GM23248 (cell line): ENCODE measurements around the gene WDR13. TPM values are rescaled to one million over a fixed set of nuclear protein-coding genes. Genes with fewer than 3 reads are reported as not detected.

ENCODE experiments used
- DNase-seq: peaks from one replicate; pipeline ENCODE4 v3.0.0-alpha.2; 2015
- H2AFZ ChIP-seq: fragments of 200-600 bp; sonication (generic); 2 replicates; pipeline ENCODE4 v1.6.1; 2016; ENCODE audit warnings: antibody characterized with exemption
- H3F3A ChIP-seq: fragments of 200-600 bp; sonication (generic); 2 replicates; pipeline ENCODE4 v1.6.1; 2016; ENCODE audit warnings: mild to moderate bottlenecking, antibody characterized with exemption, mixed run types; ENCODE audit not compliant: insufficient read depth
- H3K27ac ChIP-seq: fragments of 200-600 bp; sonication (generic); 2 replicates; pipeline ENCODE4 v1.5.1; 2016; ENCODE audit warnings: mild to moderate bottlenecking
- H3K27me3 ChIP-seq: fragments of 200-600 bp; sonication (generic); replicated peaks from 2 replicates; pipeline ENCODE4 v1.6.1; 2016; ENCODE audit warnings: mild to moderate bottlenecking; ENCODE audit not compliant: insufficient read depth
- H3K36me3 ChIP-seq: fragments of 200-600 bp; sonication (generic); 2 replicates; pipeline ENCODE4 v1.6.1; 2016; ENCODE audit warnings: low read depth, mild to moderate bottlenecking
- H3K4me1 ChIP-seq: fragments of 200-600 bp; sonication (generic); 2 replicates; pipeline ENCODE4 v1.6.1; 2016; ENCODE audit warnings: mild to moderate bottlenecking; ENCODE audit not compliant: insufficient read depth
- H3K4me2 ChIP-seq: fragments of 200-600 bp; sonication (generic); one replicate; pipeline ENCODE4 v1.6.1; 2016; ENCODE audit warnings: mild to moderate bottlenecking; ENCODE audit not compliant: unreplicated experiment
- H3K4me3 ChIP-seq: fragments of 200-600 bp; sonication (generic); 2 replicates; pipeline ENCODE4 v1.5.1; 2016; ENCODE audit warnings: mild to moderate bottlenecking
- H3K79me2 ChIP-seq: fragments of 200-600 bp; sonication (generic); 2 replicates; pipeline ENCODE4 v1.6.1; 2016; ENCODE audit warnings: mild to moderate bottlenecking; ENCODE audit not compliant: insufficient read depth
- H3K9ac ChIP-seq: fragments of 200-600 bp; sonication (generic); 2 replicates; pipeline ENCODE4 v1.6.1; 2016; ENCODE audit warnings: mild to moderate bottlenecking
- H3K9me2 ChIP-seq: fragments of 200-600 bp; sonication (generic); 2 replicates; pipeline ENCODE4 v1.6.1; 2016; ENCODE audit warnings: mixed run types, mild to moderate bottlenecking, moderate library complexity; ENCODE audit not compliant: insufficient read depth
- H3K9me3 ChIP-seq: fragments of 200-600 bp; sonication (generic); one replicate; pipeline ENCODE4 v1.6.1; 2017; ENCODE audit warnings: low read depth
- H4K20me1 ChIP-seq: fragments of 200-600 bp; sonication (generic); 2 replicates; pipeline ENCODE4 v1.6.0; 2016; ENCODE audit not compliant: insufficient read depth
- EZH2 ChIP-seq: fragments of 200-600 bp; sonication (generic); IDR thresholded peaks from 2 replicates; pipeline ENCODE4 v1.6.1; 2018; ENCODE audit warnings: antibody characterized with exemption, mild to moderate bottlenecking; ENCODE audit not compliant: insufficient read depth, poor library complexity, severe bottlenecking
- EZH2phosphoT487 ChIP-seq: fragments of 200-600 bp; sonication (generic); IDR thresholded peaks from 2 replicates; pipeline ENCODE4 v1.6.1; 2018; ENCODE audit warnings: antibody characterized with exemption, moderate library complexity, mild to moderate bottlenecking, low read depth; ENCODE audit not compliant: insufficient read depth
- WGBS, 2 experiments: methylation state at CpG; one replicate each; pipeline ENCODE4 v1.1.6; 2015 to 2017; ENCODE audit warnings: low lambda C conversion rate in 2 of 2, low coverage in 1 of 2; ENCODE audit errors: missing lambda C conversion rate in 2 of 2; 5-methylcytosine and 5-hydroxymethylcytosine counted together
- in situ Hi-C: fragments of 300-500 bp; cut with MboI; formaldehyde crosslinking; loops from 2 replicates; pipeline ENCODE4 v1.15.0; 2020
- polyA plus RNA-seq: library from polyadenylated mRNA; unstranded; fragments of >200 nt; fragmentation: Nextera tagmentation; extraction: Ambion mirVana; gene quantifications from 2 replicates; pipeline ENCODE4 v1.2.1, GENCODE V29; 2016
- total RNA-seq: library from RNA; depleted of rRNA; stranded (reverse); fragments of >200 nt; shearing (Covaris generic); gene quantifications from 2 replicates; pipeline ENCODE4 v1.2.3, GENCODE V29; 2014

WDR13 gene
- total and polyA plus RNA-seq, 2 experiments from 2014 or later, result 89.7 to 120 TPM

GRCh38 chrX:48578661-48579128, 18.6 kb upstream of the WDR13 start:
- WGBS, 2 experiments, result 6 to 13% methylated on average over 2 of the region's 2 CpGs
- in situ Hi-C loops, result no loop called here
- TF ChIP-seq EZH2phosphoT487 (no peak), EZH2 (no peak)
- no peaks in the 10 kb centered on the region for H3K27me3 ChIP-seq
- H3K4me1 ChIP-seq, result peaks cover 30% of the 10 kb centered on the region
- no peak overlapping the region for H2AFZ ChIP-seq
- no peaks in the 10 kb centered on the region for H3K9me2 ChIP-seq
- no peak overlapping the region for H3K9ac ChIP-seq
- H4K20me1 ChIP-seq, result no peaks in the 10 kb centered on the region
- peaks cover 36% of the 10 kb centered on the region for H3K36me3 ChIP-seq
- H3K79me2 ChIP-seq, result peaks cover 29% of the 10 kb centered on the region
- peaks cover 57% of the 10 kb centered on the region for H3F3A ChIP-seq
- no peak overlapping the region for H3K4me2 ChIP-seq
- H3K9me3 ChIP-seq, result no peaks in the 10 kb centered on the region
- no peak overlapping the region for H3K27ac ChIP-seq
- DNase-seq, result no peak
- no peak overlapping the region for H3K4me3 ChIP-seq

DNA sequence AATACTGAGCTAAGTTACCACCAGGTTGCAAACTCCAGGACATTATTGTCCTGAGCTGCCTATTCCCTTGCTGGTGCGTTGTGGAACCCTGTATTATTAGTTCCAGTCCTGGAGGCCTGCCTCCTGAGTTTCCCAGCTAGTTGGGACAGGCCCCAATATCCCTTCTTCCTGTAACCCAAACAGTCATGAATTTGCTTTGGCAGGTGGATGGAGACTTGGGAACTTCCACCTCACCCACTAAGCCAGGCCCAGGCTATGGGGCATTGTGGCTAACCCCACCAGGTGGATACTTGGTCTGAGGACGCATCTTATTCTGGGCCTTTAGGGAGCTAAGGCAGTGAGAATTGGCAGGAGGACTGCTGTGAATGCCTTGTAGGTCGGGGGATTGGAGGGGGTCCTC, 18.0 kb upstream of the WDR13 start:
- no peak overlapping the region for H2AFZ ChIP-seq
- H3K4me1 ChIP-seq, result peaks cover 30% of the 10 kb centered on the region
- peaks cover 29% of the 10 kb centered on the region for H3K79me2 ChIP-seq
- peaks cover 57% of the 10 kb centered on the region for H3F3A ChIP-seq
- no peaks in the 10 kb centered on the region for H4K20me1 ChIP-seq
- H3K4me3 ChIP-seq, result no peak overlapping the region
- peaks cover 36% of the 10 kb centered on the region for H3K36me3 ChIP-seq
- in situ Hi-C loops, result no loop called here
- no peaks in the 10 kb centered on the region for H3K9me2 ChIP-seq
- TF ChIP-seq EZH2, result no peak
- no peak for TF ChIP-seq EZH2phosphoT487
- 63 to 71% methylated on average over 2 to 3 of the region's 3 CpGs for WGBS, 2 experiments
- no peak overlapping the region for H3K27ac ChIP-seq
- H3K4me2 ChIP-seq, result no peak overlapping the region
- no peaks in the 10 kb centered on the region for H3K27me3 ChIP-seq
- no peaks in the 10 kb centered on the region for H3K9me3 ChIP-seq
- no peak for DNase-seq
- no peak overlapping the region for H3K9ac ChIP-seq

DNA sequence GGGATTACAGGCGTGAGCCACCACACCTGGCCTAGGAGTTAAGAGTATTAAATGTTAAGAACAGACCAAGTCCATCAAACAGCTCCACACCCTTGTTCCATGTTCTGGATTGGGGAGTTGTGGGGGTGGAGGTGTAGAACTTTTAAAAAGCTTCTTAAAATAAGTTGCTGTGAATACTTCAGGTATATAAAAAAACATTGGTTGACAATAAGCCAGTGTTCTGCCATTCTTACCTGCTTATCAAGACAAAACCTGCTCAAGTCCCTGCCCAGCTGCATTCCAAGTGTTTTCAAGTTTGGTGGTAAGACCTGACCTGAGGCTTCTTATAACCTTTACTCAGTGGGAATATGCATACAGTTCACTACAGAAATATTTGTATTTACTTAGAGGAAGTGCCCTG, 16.6 kb upstream of the WDR13 start:
- in situ Hi-C loops, result no loop called here
- DNase-seq, result no peak
- Histone ChIP-seq H3K4me1 (peaks cover 30% of the 10 kb centered on the region), H3K9me3 (no peaks in the 10 kb centered on the region), H4K20me1 (no peaks in the 10 kb centered on the region), H3K36me3 (peaks cover 28% of the 10 kb centered on the region), H3K4me3 (no peak overlapping the region), H3K79me2 (peaks cover 17% of the 10 kb centered on the region), H3K27me3 (no peaks in the 10 kb centered on the region), H3K27ac (no peak overlapping the region), H3K4me2 (no peak overlapping the region), H3F3A (peaks cover 51% of the 10 kb centered on the region), H2AFZ (no peak overlapping the region), H3K9me2 (no peaks in the 10 kb centered on the region), H3K9ac (no peak overlapping the region)
- TF ChIP-seq EZH2, result no peak
- TF ChIP-seq EZH2phosphoT487, result no peak
- 92 to 100% methylated on average over 1 of the region's 1 CpG for WGBS, 2 experiments

DNA sequence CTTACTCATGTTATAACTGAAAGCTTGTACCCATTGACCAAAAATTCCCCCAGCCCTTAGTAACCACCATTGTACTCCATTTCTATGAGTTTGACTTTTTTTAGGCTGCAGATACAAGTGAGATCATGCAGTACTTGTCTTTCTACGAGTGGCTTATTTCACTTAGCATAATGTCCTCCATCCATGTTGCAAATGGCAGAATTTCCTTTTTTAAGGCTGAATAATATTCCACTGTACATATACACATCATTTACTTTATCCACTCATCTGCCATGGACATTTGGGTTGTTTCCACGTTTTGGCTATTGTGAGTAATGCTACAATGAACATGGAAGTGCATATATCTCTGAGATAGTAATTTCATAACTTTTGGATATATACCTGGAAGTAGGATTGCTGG, 12.6 kb upstream of the WDR13 start:
- Histone ChIP-seq H3K27ac (no peak overlapping the region), H3K36me3 (no peaks in the 10 kb centered on the region), H3F3A (peaks cover 18% of the 10 kb centered on the region), H3K9me3 (no peaks in the 10 kb centered on the region), H3K4me1 (peaks cover 17% of the 10 kb centered on the region; the same call in 1 of the 2 replicates), H3K79me2 (no peaks in the 10 kb centered on the region), H4K20me1 (no peaks in the 10 kb centered on the region), H3K4me2 (no peak overlapping the region), H3K9me2 (no peaks in the 10 kb centered on the region), H3K4me3 (no peak overlapping the region), H3K9ac (no peak overlapping the region), H2AFZ (no peak overlapping the region), H3K27me3 (no peaks in the 10 kb centered on the region)
- DNase-seq, result no peak
- 9 to 11% methylated on average over 2 of the region's 2 CpGs for WGBS, 2 experiments
- in situ Hi-C loops, result no loop called here
- no peak for TF ChIP-seq EZH2
- no peak for TF ChIP-seq EZH2phosphoT487

DNA sequence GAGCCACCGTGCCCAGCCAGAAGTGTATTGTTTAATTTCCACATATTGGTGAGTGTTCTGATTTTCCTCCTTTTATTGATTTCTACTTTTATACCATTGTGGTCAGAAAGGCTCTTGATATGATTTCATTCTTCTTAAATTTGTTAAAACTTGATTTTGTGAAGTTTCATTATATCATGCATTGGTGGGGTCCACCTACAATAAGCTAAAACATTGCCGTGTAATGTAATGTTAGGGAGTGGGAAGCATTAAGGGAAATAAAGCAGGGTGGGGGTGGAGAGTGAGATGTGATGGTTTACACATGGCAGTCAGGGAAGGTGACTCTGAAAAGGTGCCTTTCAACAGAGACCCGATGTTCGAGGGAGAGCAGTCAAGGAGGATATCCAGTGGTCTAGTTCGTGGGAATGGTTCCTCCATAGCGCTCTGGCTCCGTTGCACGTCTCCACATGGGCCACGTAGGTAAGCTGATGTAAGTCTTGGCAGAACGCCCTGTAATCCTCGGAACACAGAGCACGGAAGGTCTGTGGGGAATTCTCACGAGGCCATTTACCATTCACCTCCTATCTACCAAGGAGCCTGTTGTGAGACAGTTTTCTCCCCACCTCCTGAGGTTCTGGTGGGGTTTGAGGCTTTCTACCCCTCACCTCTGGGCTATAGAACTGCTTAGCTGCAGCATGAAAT, 7.7 kb upstream of the WDR13 start:
- Histone ChIP-seq H3K79me2 (no peaks in the 10 kb centered on the region), H3K4me2 (no peak overlapping the region), H3K27me3 (no peaks in the 10 kb centered on the region), H3K4me3 (no peak overlapping the region), H2AFZ (no peak overlapping the region; the same call in 1 of the 2 replicates), H3F3A (no peaks in the 10 kb centered on the region), H3K9ac (no peak overlapping the region), H3K9me2 (no peaks in the 10 kb centered on the region), H4K20me1 (no peaks in the 10 kb centered on the region), H3K4me1 (peaks cover 15% of the 10 kb centered on the region), H3K9me3 (no peaks in the 10 kb centered on the region), H3K27ac (no peak overlapping the region), H3K36me3 (no peaks in the 10 kb centered on the region)
- TF ChIP-seq EZH2 (no peak), EZH2phosphoT487 (no peak)
- DNase-seq, result no peak
- WGBS, 2 experiments, result 20 to 27% methylated on average over 5 to 13 of the region's 13 CpGs
- in situ Hi-C loops, result no loop called here
